Coronary artery (tissue), 2 donors: ENCODE data around the gene IFI44L.

Source experiments
- DNase-seq: peaks from one replicate; pipeline ENCODE4 v3.0.0-alpha.2; 2017; ENCODE audit warnings: low spot score
- H3K27ac ChIP-seq, 2 donors: fragments of 200-600 bp; sonication (generic); one replicate each; pipeline ENCODE4 v1.5.1; 2016 to 2019
- H3K4me3 ChIP-seq: fragments of 200-600 bp; sonication (generic); 2 replicates; pipeline ENCODE4 v1.5.1; 2016; ENCODE audit warnings: mild to moderate bottlenecking, moderate library complexity
- CTCF ChIP-seq: fragments of 200-600 bp; sonication (generic); IDR thresholded peaks from one replicate; pipeline ENCODE4 v1.5.1; 2019; ENCODE audit warnings: antibody characterized with exemption

The IFI44L gene

GRCh38 chr1:78678324-78678723 is 58.1 kb downstream of the IFI44L start:
- Histone ChIP-seq H3K4me3 (no peak overlapping the region), H3K27ac (no peak overlapping the region)
- no peak for TF ChIP-seq CTCF
- no peak for DNase-seq

DNA sequence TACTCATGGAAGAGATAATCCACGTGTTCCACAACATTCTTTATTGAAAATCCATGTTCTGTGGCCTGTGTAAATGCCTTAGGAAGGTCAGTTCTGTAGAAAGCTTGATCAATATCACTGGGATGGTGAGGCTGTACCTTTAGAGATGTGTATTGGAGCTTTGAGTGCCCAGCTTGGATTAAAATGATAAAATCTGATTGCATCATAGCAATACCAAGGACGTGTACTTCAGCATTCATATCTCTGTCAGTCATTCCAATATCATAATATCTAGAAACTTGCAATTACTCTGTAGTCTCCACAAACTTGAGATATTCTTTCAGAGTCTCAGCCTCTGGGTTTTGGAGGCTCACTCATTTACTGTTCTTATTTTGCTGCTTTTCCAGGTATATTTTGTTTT is 61.0 kb downstream of the IFI44L start:
- no peak overlapping the region for H3K27ac ChIP-seq
- H3K4me3 ChIP-seq = no peak overlapping the region
- TF ChIP-seq CTCF = no peak
- DNase-seq = no peak

- Histone ChIP-seq H3K27ac (no peak overlapping the region), H3K4me3 (no peak overlapping the region)
- no peak for TF ChIP-seq CTCF
- no peak for DNase-seq
Measured at GRCh38 chr1:78682496-78682895, 62.2 kb downstream of the IFI44L start.

DNA sequence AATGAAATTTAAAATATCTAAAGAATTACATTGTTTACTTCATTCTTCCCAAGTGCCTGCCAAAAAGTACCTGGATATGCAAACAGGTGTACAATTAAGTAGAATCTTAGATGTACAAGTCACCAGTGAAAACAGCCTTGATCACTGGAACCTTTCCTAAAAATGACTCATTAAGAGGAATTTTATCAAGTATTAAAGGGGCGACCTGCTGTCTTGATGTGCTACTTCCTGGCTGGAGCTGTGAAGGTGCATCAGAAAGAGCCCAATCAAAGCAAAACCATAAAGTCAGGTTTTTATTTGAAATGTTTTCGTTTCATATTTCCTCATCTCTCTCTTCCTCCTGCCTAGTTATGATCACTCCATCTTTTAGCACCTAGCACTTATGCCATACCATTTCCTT is 62.8 kb downstream of the IFI44L start:
- Histone ChIP-seq H3K27ac (no peak overlapping the region), H3K4me3 (no peak overlapping the region)
- no peak for TF ChIP-seq CTCF
- DNase-seq = no peak

- no peak overlapping the region for H3K27ac ChIP-seq
- H3K4me3 ChIP-seq = no peak overlapping the region
- no peak for DNase-seq
- TF ChIP-seq CTCF = no peak
Measured at GRCh38 chr1:78687315-78687714, 67.1 kb downstream of the IFI44L start.

DNA sequence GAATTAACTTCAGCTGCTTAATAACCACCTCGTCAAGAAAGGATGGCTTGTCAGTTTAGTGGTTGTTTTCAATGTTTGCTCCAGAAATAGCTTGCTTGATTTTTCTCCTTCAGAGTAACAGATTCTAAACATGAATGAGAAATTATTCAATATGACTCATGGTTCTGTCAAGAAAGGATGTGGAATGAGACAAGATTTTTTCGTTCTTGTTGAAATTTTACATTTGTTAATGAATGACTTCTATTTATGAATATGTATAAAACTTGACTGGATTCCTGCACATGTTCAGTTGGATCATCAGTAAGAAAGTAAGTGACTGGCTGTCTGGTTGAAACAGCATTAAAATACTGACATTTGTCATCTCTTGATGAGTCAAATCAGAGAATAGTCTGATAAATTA is 67.7 kb downstream of the IFI44L start:
- H3K27ac ChIP-seq = no peak overlapping the region
- DNase-seq = no peak
- H3K4me3 ChIP-seq = no peak overlapping the region
- TF ChIP-seq CTCF = no peak

GRCh38 chr1:78688697-78689096 is 68.4 kb downstream of the IFI44L start:
- Histone ChIP-seq H3K27ac (no peak overlapping the region), H3K4me3 (no peak overlapping the region)
- DNase-seq = no peak
- TF ChIP-seq CTCF = no peak
